OCI-LY7 (cell line): ENCODE data around the gene ATP9A. TPM values are rescaled to one million over a fixed set of nuclear protein-coding genes. Genes with fewer than 3 reads are reported as not detected.

Experiments used
- BruUV-seq: library from RNA; stranded (reverse); fragments of 400-500 nt; replicated peaks from 2 replicates; lab custom pipeline; 2021; lab: Mats Ljungman, UMichigan
- CTCF ChIA-PET: fragments of 300-600 bp; sonication (Branson Sonifier 250); formaldehyde crosslinking; loops from one replicate; lab custom pipeline; 2022; ENCODE audit warnings: antibody characterized with exemption; ENCODE audit not compliant: unreplicated experiment; lab: Charles Lee
- POLR2A ChIA-PET: fragments of 300-600 bp; sonication (Branson Sonifier 250); formaldehyde crosslinking; loops from one replicate; lab custom pipeline; 2022; ENCODE audit warnings: antibody characterized with exemption; lab: Charles Lee
- DNase-seq: peaks from one replicate; pipeline ENCODE4 v3.0.0-alpha.2; 2015; ENCODE audit warnings: low spot score
- H2AFZ ChIP-seq: fragments of 200-600 bp; sonication (generic), shearing (Covaris generic); 2 replicates; pipeline ENCODE4 v1.6.1; 2014; ENCODE audit warnings: mild to moderate bottlenecking, antibody characterized with exemption, low read length, moderate library complexity
- H3K27ac ChIP-seq: fragments of 200-600 bp; sonication (generic); 2 replicates; pipeline ENCODE4 v1.5.1; 2014; ENCODE audit warnings: mixed run types, low read depth, mild to moderate bottlenecking, moderate library complexity, low read length, inconsistent platforms; ENCODE audit not compliant: poor library complexity, severe bottlenecking
- H3K36me3 ChIP-seq: fragments of 200-600 bp; sonication (generic); 2 replicates; pipeline ENCODE4 v1.6.1; 2014; ENCODE audit warnings: mild to moderate bottlenecking, antibody characterized with exemption, low read length, moderate library complexity, mixed read lengths; ENCODE audit not compliant: insufficient read depth
- H3K4me1 ChIP-seq: fragments of 200-600 bp; sonication (generic); 2 replicates; pipeline ENCODE4 v1.5.1; 2014; ENCODE audit warnings: mild to moderate bottlenecking, low read length; ENCODE audit not compliant: insufficient read depth, poor library complexity, severe bottlenecking
- H3K4me2 ChIP-seq: fragments of 200-600 bp; sonication (generic); 2 replicates; pipeline ENCODE4 v1.6.1; 2014; ENCODE audit warnings: mild to moderate bottlenecking, low read length
- H3K4me3 ChIP-seq: fragments of 200-600 bp; sonication (generic); 2 replicates; pipeline ENCODE4 v1.5.1; 2014; ENCODE audit warnings: mild to moderate bottlenecking, low read depth, low read length; ENCODE audit not compliant: poor library complexity, severe bottlenecking
- H3K79me2 ChIP-seq: fragments of 200-600 bp; sonication (generic); 2 replicates; pipeline ENCODE4 v1.6.1; 2016; ENCODE audit warnings: low read depth, mild to moderate bottlenecking, low read length, moderate library complexity, mixed read lengths; ENCODE audit not compliant: insufficient read depth
- H3K9me2 ChIP-seq: fragments of 200-600 bp; sonication (generic); 2 replicates; pipeline ENCODE4 v1.6.1; 2016; ENCODE audit warnings: mild to moderate bottlenecking, low read length, mixed read lengths; ENCODE audit not compliant: insufficient read depth
- H3K9me3 ChIP-seq: fragments of 200-600 bp; sonication (generic); 2 replicates; pipeline ENCODE4 v1.6.1; 2014; ENCODE audit warnings: mild to moderate bottlenecking, mixed run types, low read length, mixed read lengths
- H4K20me1 ChIP-seq: fragments of 200-600 bp; sonication (generic); 2 replicates; pipeline ENCODE4 v1.6.1; 2014; ENCODE audit warnings: mild to moderate bottlenecking, antibody characterized with exemption, low read length, moderate library complexity, mixed read lengths; ENCODE audit not compliant: insufficient read depth
- EZH2phosphoT487 ChIP-seq: fragments of 200-600 bp; sonication (generic); IDR thresholded peaks from 2 replicates; pipeline ENCODE4 v1.6.1; 2018; ENCODE audit warnings: low read depth, borderline replicate concordance, mild to moderate bottlenecking, mixed run types, antibody characterized with exemption, low read length, moderate library complexity, mixed read lengths
- intact Hi-C: fragments of 100-400 bp; cut with micrococcal nuclease; formaldehyde crosslinking; loops from one replicate; pipeline ENCODE4 v1.10.0; 2022; ENCODE audit not compliant: unreplicated experiment
- total RNA-seq, 2 experiments: library from RNA; depleted of rRNA in 1 of 2; stranded (reverse); fragments of >200 nt in 1 of 2; shearing (Covaris generic) in 1 of 2; gene quantifications; 2 replicates each; pipeline ENCODE4 v1.2.3, GENCODE V29; 2014 to 2022
- TF ChIP-seq, protein P1 (sequence below): fragments of 200-600 bp; sonication (generic); conservative IDR thresholded peaks from 2 replicates; pipeline ENCODE4 v1.5.1; 2014; ENCODE audit warnings: mild to moderate bottlenecking, antibody characterized with exemption, low read length, moderate library complexity, mixed read lengths

The ATP9A gene
- total RNA-seq, 2 experiments from 2014 or later, result 0.67 to 0.85 TPM

DNA sequence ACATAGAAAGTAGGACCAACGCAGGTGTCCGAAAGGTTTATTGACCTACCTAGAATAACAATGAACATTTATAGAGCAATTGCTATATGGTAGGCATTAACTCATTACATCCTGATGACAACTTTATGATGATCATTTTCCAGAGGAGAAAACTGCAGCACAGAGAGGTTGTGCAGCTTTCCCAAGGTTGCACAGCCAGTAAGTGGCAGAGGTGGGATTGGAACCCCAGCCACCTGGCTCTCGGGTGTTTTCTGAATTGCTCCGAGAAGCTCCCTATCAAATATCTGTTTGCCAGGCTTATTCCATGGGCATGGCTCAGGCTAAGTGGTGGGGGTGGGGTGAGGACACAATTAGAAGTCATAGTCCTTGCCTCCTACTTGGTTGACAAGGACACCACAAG, 201.6 kb downstream of the ATP9A start:
- H3K4me2 ChIP-seq, result no peak overlapping the region
- CTCF ChIA-PET, result no interaction called here
- no peaks in the 10 kb centered on the region for H3K36me3 ChIP-seq
- no peaks in the 10 kb centered on the region for H3K9me2 ChIP-seq
- BruUV-seq, result no TSS peak
- TF ChIP-seq EZH2phosphoT487, result no peak
- TF ChIP-seq, protein P1, sequence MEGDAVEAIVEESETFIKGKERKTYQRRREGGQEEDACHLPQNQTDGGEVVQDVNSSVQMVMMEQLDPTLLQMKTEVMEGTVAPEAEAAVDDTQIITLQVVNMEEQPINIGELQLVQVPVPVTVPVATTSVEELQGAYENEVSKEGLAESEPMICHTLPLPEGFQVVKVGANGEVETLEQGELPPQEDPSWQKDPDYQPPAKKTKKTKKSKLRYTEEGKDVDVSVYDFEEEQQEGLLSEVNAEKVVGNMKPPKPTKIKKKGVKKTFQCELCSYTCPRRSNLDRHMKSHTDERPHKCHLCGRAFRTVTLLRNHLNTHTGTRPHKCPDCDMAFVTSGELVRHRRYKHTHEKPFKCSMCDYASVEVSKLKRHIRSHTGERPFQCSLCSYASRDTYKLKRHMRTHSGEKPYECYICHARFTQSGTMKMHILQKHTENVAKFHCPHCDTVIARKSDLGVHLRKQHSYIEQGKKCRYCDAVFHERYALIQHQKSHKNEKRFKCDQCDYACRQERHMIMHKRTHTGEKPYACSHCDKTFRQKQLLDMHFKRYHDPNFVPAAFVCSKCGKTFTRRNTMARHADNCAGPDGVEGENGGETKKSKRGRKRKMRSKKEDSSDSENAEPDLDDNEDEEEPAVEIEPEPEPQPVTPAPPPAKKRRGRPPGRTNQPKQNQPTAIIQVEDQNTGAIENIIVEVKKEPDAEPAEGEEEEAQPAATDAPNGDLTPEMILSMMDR, result no peak
- H3K9me3 ChIP-seq, result no peaks in the 10 kb centered on the region
- no peak overlapping the region for H3K27ac ChIP-seq
- no peaks in the 10 kb centered on the region for H3K79me2 ChIP-seq
- no peaks in the 10 kb centered on the region for H4K20me1 ChIP-seq
- DNase-seq, result no peak
- no peaks in the 10 kb centered on the region for H3K4me1 ChIP-seq
- intact Hi-C loops, result no loop called here
- no peak overlapping the region for H3K4me3 ChIP-seq
- POLR2A ChIA-PET, result interaction anchor here (0.6 to 1.0 kb wide), 2 partner anchors 10 to 12 kb away, joined by 3 to 4 read pairs; no protein-coding TSS in a partner anchor
- H2AFZ ChIP-seq, result no peak overlapping the region

DNA sequence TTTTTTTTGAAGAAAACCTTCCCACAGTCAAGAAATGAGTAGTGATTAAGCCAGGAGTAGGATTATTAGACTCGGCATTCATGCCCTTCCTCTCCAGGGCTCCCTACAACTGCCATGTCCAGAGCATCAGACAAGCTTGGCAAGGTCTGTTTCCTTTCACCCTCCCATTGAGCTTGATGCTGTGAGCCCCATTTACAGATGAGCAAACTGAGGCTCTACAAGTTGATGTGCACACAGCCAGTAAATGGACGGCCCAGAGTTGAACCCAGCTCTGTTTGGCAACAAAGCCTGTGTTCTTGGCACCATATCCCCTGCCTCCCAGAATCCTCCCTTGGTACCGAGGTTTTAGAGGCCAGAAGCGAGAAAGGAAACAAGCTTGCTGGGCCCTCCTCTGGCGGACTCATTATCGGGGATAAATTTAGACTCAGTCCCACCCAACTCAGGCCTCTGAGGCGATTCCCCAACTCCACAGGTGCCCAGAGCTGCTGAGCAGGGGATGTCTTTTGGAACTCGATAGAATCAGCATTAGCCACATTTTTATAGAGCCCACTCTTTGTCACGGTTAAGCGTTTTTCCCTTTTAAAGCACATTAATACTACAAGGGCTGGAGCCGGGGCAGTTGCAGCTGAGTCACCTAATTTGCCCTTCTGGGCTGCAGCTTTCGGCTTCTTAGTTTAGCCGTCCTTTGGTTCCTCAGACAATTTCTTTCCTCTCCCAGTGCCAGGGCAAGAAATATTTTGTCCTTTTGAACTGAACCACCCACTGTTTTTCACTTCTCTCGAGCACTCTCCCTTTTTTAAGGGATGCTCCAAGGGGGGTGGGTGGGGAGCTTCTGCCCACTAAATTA, 202.7 kb downstream of the ATP9A start:
- no TSS peak for BruUV-seq
- H3K4me3 ChIP-seq, result no peak overlapping the region

More for the DNA sequence above, 202.7 kb downstream of the ATP9A start:
- Histone ChIP-seq H3K79me2 (no peaks in the 10 kb centered on the region), H3K36me3 (no peaks in the 10 kb centered on the region), H3K9me3 (no peaks in the 10 kb centered on the region), H4K20me1 (no peaks in the 10 kb centered on the region), H3K9me2 (no peaks in the 10 kb centered on the region), H2AFZ (no peak overlapping the region), H3K27ac (no peak overlapping the region), H3K4me1 (no peaks in the 10 kb centered on the region), H3K4me2 (no peak overlapping the region)
- no peak for DNase-seq
- POLR2A ChIA-PET, result interaction anchor here (0.5 to 1.8 kb wide), 3 partner anchors 11 to 1426 kb away, joined by 4 read pairs; no protein-coding TSS in a partner anchor
- intact Hi-C loops, result no loop called here
- TF ChIP-seq, protein P1, result no peak
- no peak for TF ChIP-seq EZH2phosphoT487
- CTCF ChIA-PET, result no interaction called here
